Kidney (tissue), 22 donors: ENCODE measurements around the gene C8A. TPM values are rescaled to one million over a fixed set of nuclear protein-coding genes. Genes with fewer than 3 reads are reported as not detected.
A peak's percentile ranks its signal among the peaks of the same experiment; 100 is the strongest.

ENCODE experiments used
- DNase-seq, 5 donors: peaks; one replicate each; pipeline ENCODE4 v3.0.0-alpha.2; 2013 to 2020
- FAIRE-seq: peaks from 2 replicates; lab custom pipeline; 2012; peaks lifted over from hg19 to GRCh38; lab: Jason Lieb, UNC
- H3K27ac ChIP-seq, 2 donors: one replicate each; pipeline ENCODE4 v1.7.0; 2013; ENCODE audit warnings: low read depth in 2 of 2, low read length in 2 of 2, inconsistent platforms in 1 of 2
- H3K27me3 ChIP-seq: one replicate; pipeline ENCODE4 v1.7.1; 2013; ENCODE audit warnings: low read length, inconsistent platforms; ENCODE audit not compliant: control insufficient read depth, insufficient read depth
- H3K36me3 ChIP-seq, 3 donors: one replicate each; pipeline versions ENCODE4 v1.7.0 to v1.7.1; 2013; ENCODE audit warnings: low read length in 3 of 3, control low read depth in 1 of 3, inconsistent platforms in 1 of 3; ENCODE audit not compliant: insufficient read depth in 3 of 3, control insufficient read depth in 2 of 3
- H3K4me1 ChIP-seq, 3 donors: one replicate each; pipeline versions ENCODE4 v1.7.0 to v1.7.1; 2013; ENCODE audit warnings: low read length in 3 of 3, inconsistent platforms in 1 of 3, low read depth in 1 of 3; ENCODE audit not compliant: control insufficient read depth in 2 of 3, insufficient read depth in 2 of 3
- H3K4me3 ChIP-seq, 3 donors: one replicate each; pipeline versions ENCODE4 v1.7.0 to v1.8.1; 2013; ENCODE audit warnings: low read length in 3 of 3, control low read depth in 1 of 3, inconsistent platforms in 1 of 3
- H3K9ac ChIP-seq, 3 donors: one replicate each; pipeline versions ENCODE4 v1.7.0 to v1.7.1; 2013; ENCODE audit warnings: low read length in 3 of 3, control low read depth in 1 of 3, inconsistent platforms in 1 of 3
- H3K9me3 ChIP-seq, 3 donors: one replicate each; pipeline versions ENCODE4 v1.7.0 to v1.7.1; 2013; ENCODE audit warnings: low read length in 3 of 3, control low read depth in 1 of 3, inconsistent platforms in 1 of 3; ENCODE audit not compliant: control insufficient read depth in 2 of 3, insufficient read depth in 1 of 3
- CTCF ChIP-seq: IDR thresholded peaks from 3 replicates; pipeline ENCODE4 v1.5.1; 2012; ENCODE audit warnings: mild to moderate bottlenecking, moderate library complexity, borderline replicate concordance; ENCODE audit not compliant: insufficient read depth; ENCODE audit errors: extremely low read depth
- intact Hi-C: fragments of 100-400 bp; cut with DNase I; formaldehyde crosslinking; loops from one replicate; pipeline ENCODE4 v1.11.1; 2022
- long read RNA-seq, 10 donors: library from polyadenylated mRNA in 1 of 10; unstranded in 1 of 10; transcript quantifications; one replicate each; pipeline ENCODE4 v2.0.0 and lab custom pipeline, GENCODE V29; 2021 to 2026
- polyA plus RNA-seq: library from polyadenylated mRNA; stranded (reverse); fragments of 350-450 nt; fragmentation: Illumina TruSeq; extraction: RNeasy Lipid Tissue Mini Kit (QIAGEN cat#74804); gene quantifications from one replicate; pipeline ENCODE4 v1.2.3, GENCODE V29; 2014; ENCODE audit warnings: low read depth, low replicate concordance; ENCODE audit not compliant: insufficient read depth
- total RNA-seq: library from RNA; stranded (reverse); fragmentation: NEBNext Ultra II Directional; extraction: Animal tissue kit (Norgen Biotek cat#: 25700); gene quantifications from one replicate; pipeline ENCODE4 v1.2.1, GENCODE V29; 2021
- donor health status: control.
- donor health status: control.
- donor health status: control.
- donor health status: control.
- donor health status: control.
- donor health status: DM: yes; HTN: yes; CAD: no.
- donor health status: Normal renal cell carcinoma (clear cell type).

C8A gene
- total RNA-seq (0.09 TPM), polyA plus RNA-seq (not detected)
- long read RNA-seq, donor 1 = 0 reads
- long read RNA-seq, donor 2 = 0 reads
- long read RNA-seq, donor 3 = 0 reads
- long read RNA-seq, donor 4 = 0 reads
- long read RNA-seq, donor 5 = 0 reads
- long read RNA-seq, donor 6 = 0 reads
- long read RNA-seq, donor 7 = 0 reads
- long read RNA-seq, donor 8 = 0 reads
- long read RNA-seq, donor 9 = 0 reads
- long read RNA-seq, donor 10 = 0 reads

- intact Hi-C loops = no loop called here
- Histone ChIP-seq H3K9ac (no peak within 1 kb of the TSS), H3K36me3 (no peaks in the 10 kb centered on the region), H3K4me3 (no peak within 1 kb of the TSS), H3K4me1 (no peaks in the 10 kb centered on the region), H3K27me3 (no peaks in the 10 kb centered on the region), H3K9me3 (no peaks in the 10 kb centered on the region), H3K27ac (no peak within 1 kb of the TSS)
- DNase-seq (no peak), FAIRE-seq (no peak)
- TF ChIP-seq CTCF = no peak
Measured at GRCh38 chr1:56854521-56855099, at the start of gene C8A. TSS of gene C8A (plus strand) at chr1:56854797. CDS start at chr1:56854902, 105 bp downstream.

- no peak for TF ChIP-seq CTCF
Measured at GRCh38 chr1:56806804-56807203, 47.8 kb upstream of the C8A start.

GRCh38 chr1:56808410-56808809 is 46.2 kb upstream of the C8A start:
- no peaks in the 10 kb centered on the region for H3K9me3 ChIP-seq
- H3K4me3 ChIP-seq = no peak overlapping the region
- no peak for TF ChIP-seq CTCF
- peak in 1 of 5 donors; percentile 35 for DNase-seq
- intact Hi-C loops = no loop called here
- no peak overlapping the region for H3K9ac ChIP-seq
- no peaks in the 10 kb centered on the region for H3K27me3 ChIP-seq
- H3K36me3 ChIP-seq = no peaks in the 10 kb centered on the region
- peaks cover 0 to 6% (median 0%) of the 10 kb centered on the region in 3 donors for H3K4me1 ChIP-seq
- FAIRE-seq = no peak
- H3K27ac ChIP-seq = no peak overlapping the region

More at GRCh38 chr1:56806804-56807203, 47.8 kb upstream of the C8A start:
- H3K4me1 ChIP-seq = peaks cover 0 to 6% (median 0%) of the 10 kb centered on the region in 3 donors
- peak in 1 of 5 donors; percentile 18 for DNase-seq
- no peak overlapping the region for H3K4me3 ChIP-seq
- H3K27me3 ChIP-seq = no peaks in the 10 kb centered on the region
- no peaks in the 10 kb centered on the region for H3K36me3 ChIP-seq
- no peak for FAIRE-seq
- H3K27ac ChIP-seq = no peak overlapping the region
- H3K9me3 ChIP-seq = no peaks in the 10 kb centered on the region
- H3K9ac ChIP-seq = no peak overlapping the region
- intact Hi-C loops = no loop called here
